Thoracic aorta (tissue), 2 donors: ENCODE data around the gene S100A2. TPM values are rescaled to one million over a fixed set of nuclear protein-coding genes. Genes with fewer than 3 reads are reported as not detected.
A peak's percentile ranks its signal among the peaks of the same experiment; 100 is the strongest.

Experiments
- ATAC-seq: fragments of 150-250 bp; one replicate; pipeline ENCODE4 v1.8.0; 2017; ENCODE audit warnings: low read depth; ENCODE audit not compliant: insufficient number of reproducible peaks, low FRiP score
- DNase-seq: peaks from one replicate; pipeline ENCODE4 v3.0.0-alpha.2; 2020; ENCODE audit warnings: low spot score
- H3K27ac ChIP-seq, 2 donors: fragments of 200-600 bp; sonication (generic); 1 replicate in 1 of 2; 2 replicates in 1 of 2; pipeline ENCODE4 v1.5.1; 2016; ENCODE audit warnings: mild to moderate bottlenecking in 2 of 2, moderate library complexity in 2 of 2
- H3K27me3 ChIP-seq: fragments of 200-600 bp; sonication (generic); replicated peaks from 2 replicates; pipeline ENCODE4 v1.6.0; 2016; ENCODE audit warnings: mild to moderate bottlenecking; ENCODE audit not compliant: insufficient read depth
- H3K36me3 ChIP-seq: fragments of 200-600 bp; sonication (generic); one replicate; pipeline ENCODE4 v1.5.1; 2016
- H3K4me1 ChIP-seq, 2 donors: fragments of 200-600 bp; sonication (generic); 1 replicate in 1 of 2; 2 replicates in 1 of 2; pipeline versions ENCODE4 v1.5.1 to v1.6.0; 2016; ENCODE audit warnings: low read depth in 2 of 2, mild to moderate bottlenecking in 1 of 2; ENCODE audit not compliant: control insufficient read depth in 1 of 2
- H3K4me3 ChIP-seq: fragments of 200-600 bp; sonication (generic); 2 replicates; pipeline ENCODE4 v1.5.1; 2016; ENCODE audit warnings: mild to moderate bottlenecking
- H3K9me3 ChIP-seq: fragments of 200-600 bp; sonication (generic); 2 replicates; pipeline ENCODE4 v1.5.1; 2016
- total RNA-seq, 2 donors: library from RNA; depleted of rRNA; stranded (reverse); fragments of >200 nt; gene quantifications; one replicate each; pipeline versions ENCODE4 v1.1.0 to v1.2.3, GENCODE V29; 2016
- TF ChIP-seq, protein P1 (sequence below): fragments of 200-600 bp; sonication (generic); IDR thresholded peaks from one replicate; pipeline ENCODE4 v1.5.1; 2019; ENCODE audit warnings: antibody characterized with exemption

Gene S100A2
- total RNA-seq, 2 donors from 2014 or later: 1.1 to 2.9 TPM

DNA sequence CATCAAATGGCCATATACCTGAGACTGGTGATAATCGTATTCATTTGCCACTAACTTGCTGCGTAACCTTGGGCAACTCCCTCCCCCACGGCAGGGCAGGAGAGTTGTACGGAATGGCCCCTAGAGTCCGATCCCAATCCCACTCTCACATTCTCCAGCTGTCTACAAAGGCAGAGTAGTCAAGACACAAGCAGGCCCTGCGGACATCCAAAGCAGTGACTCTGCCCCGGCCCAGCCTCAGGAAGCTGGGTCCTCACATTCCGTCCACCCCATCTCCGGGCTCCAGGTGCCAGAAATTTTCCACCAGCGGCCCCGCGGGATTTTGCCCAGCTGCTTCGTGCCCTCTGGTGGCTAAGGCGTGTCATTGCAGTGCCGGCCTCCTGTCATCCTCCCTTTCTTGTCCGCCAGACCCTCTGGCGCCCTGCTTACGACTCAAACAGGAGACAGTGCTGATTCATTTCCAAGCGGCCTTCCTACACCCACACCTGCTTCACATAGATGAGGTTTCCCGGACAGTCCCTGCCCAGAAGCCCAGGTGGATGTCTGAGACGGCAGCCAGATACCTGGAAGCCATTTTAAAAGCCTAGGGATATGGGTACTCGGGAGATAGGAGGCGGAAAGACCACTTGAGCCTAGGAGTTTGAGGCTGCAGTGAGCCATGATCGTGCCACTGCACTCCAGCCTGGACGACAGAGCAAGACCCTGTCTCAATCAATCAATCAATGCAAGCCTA is 2.9 kb upstream of the S100A2 start:
- peaks cover 33 to 56% of the 10 kb centered on the region in 2 donors for H3K4me1 ChIP-seq
- H3K27me3 ChIP-seq: no peaks in the 10 kb centered on the region
- TF ChIP-seq, protein P1, sequence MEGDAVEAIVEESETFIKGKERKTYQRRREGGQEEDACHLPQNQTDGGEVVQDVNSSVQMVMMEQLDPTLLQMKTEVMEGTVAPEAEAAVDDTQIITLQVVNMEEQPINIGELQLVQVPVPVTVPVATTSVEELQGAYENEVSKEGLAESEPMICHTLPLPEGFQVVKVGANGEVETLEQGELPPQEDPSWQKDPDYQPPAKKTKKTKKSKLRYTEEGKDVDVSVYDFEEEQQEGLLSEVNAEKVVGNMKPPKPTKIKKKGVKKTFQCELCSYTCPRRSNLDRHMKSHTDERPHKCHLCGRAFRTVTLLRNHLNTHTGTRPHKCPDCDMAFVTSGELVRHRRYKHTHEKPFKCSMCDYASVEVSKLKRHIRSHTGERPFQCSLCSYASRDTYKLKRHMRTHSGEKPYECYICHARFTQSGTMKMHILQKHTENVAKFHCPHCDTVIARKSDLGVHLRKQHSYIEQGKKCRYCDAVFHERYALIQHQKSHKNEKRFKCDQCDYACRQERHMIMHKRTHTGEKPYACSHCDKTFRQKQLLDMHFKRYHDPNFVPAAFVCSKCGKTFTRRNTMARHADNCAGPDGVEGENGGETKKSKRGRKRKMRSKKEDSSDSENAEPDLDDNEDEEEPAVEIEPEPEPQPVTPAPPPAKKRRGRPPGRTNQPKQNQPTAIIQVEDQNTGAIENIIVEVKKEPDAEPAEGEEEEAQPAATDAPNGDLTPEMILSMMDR: peak; percentile 99
- H3K4me3 ChIP-seq: peak overlapping the region; percentile 63
- H3K9me3 ChIP-seq: no peaks in the 10 kb centered on the region
- ATAC-seq (no peak), DNase-seq (peak; percentile 60)
- H3K36me3 ChIP-seq: no peaks in the 10 kb centered on the region
- peak overlapping the region; percentile 76 to 98 for H3K27ac ChIP-seq

DNA sequence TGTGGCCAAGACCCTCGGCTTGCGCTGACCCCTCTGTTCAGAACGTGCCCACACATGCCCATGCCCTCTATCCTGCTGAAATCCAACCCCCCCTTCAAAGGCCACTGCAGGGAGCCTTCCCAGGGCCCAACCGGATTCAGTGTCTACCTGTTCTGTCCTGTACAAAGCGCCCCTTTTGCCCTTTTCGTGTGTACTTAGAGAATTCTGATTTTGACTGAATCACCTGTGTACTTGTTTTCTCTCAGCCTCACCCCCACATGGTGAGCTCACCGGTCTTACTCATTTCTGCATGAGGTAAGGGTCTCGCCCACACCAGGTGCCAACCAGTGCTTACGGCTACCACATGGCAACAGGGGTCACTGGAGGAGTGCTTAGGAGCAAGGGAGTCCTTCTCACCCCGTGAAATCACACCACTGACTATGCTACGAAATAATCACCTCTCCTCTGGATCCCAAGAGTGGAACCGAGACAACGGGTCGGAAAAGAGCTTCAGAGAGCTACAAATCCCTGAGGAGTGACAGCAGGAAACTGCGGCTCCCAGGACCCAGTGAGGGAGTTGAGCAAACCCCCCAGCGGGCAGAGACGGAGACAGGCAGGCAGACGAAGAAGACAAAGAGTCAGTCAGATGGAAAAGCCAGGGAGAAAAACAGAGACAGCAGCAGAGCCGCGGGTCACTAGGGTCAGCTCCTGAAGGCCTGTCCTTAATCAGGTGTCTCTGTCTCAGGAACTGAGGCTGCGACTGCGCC is 2.1 kb upstream of the S100A2 start:
- ATAC-seq (no peak), DNase-seq (no peak)
- TF ChIP-seq, protein P1: no peak
- no peaks in the 10 kb centered on the region for H3K36me3 ChIP-seq
- H3K27me3 ChIP-seq: no peaks in the 10 kb centered on the region
- peak overlapping the region; percentile 63 for H3K4me3 ChIP-seq
- H3K9me3 ChIP-seq: no peaks in the 10 kb centered on the region
- peak overlapping the region; percentile 76 to 98 for H3K27ac ChIP-seq
- peaks cover 29 to 51% of the 10 kb centered on the region in 2 donors for H3K4me1 ChIP-seq

DNA sequence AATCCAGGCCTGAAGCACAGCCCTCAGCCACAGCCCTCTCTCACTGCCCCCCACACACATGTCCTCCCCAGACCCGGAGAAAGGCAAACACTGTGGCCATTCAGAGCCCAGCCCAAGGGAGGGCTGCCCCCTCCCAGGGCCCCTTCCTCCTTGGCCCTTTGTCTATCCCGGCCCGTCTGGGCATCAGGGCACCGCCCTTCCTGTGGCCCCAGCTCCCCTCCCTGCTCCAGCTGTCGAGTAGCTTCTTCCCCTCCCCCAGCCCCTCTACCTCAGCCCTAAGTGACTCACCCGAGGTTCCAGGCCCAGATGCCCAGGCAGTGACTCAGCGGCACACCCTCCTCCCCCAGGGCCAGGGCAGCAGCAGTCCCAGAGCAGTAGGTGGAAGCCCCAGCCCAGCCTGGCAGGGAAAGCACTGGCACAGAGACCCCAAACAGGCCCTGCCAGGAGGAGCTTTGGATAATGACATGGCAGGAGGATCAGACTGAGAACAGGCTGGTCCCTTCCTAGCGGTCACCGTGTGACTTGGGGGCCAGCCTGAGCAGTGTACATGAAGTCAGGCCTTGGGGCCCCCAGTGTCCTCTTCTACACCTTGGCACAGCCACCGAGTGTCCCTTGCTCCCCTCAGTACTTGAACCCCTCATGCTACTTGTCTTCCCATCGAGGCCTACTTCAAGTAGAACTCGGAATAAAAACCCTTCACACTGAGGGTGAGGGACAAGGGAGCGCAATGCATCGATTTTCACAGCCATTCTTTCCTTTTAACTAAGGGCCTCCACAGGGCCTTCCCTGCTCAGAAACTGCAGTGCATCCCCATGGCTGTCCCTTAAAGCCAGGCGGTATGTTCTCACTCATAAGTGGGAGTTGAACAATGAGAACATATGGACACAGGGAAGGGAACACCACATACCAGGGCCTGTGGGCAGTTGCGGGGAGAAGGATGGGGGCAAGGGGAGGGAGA is 1.0 kb upstream of the S100A2 start:
- peak overlapping the region; percentile 76 to 98 for H3K27ac ChIP-seq
- no peaks in the 10 kb centered on the region for H3K27me3 ChIP-seq
- peaks cover 29 to 41% of the 10 kb centered on the region in 2 donors for H3K4me1 ChIP-seq
- peak; percentile 74 for ATAC-seq
- H3K9me3 ChIP-seq: no peaks in the 10 kb centered on the region
- TF ChIP-seq, protein P1: no peak
- peak overlapping the region; percentile 36 for H3K4me3 ChIP-seq
- H3K36me3 ChIP-seq: no peaks in the 10 kb centered on the region
- DNase-seq: peak; percentile 98

DNA sequence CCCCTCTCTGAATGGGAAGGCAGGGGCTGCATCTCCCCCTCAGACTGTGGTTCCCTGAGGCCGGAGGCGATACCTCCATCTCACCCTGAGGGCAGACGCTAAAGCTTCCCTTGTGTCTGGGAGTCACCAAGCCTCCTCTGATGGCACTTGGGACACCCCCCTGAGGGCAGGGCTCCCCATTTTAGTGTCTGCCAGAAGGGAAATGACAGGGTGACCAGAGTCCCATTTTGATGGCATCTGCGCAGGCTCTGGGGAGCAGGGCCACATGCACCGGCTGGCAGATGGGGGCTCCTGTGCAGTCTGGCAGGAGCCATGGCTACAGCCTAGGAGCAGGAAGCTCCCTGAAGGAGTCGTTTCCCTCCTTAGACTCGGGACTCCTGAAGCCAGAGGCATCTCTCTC is 1.7 kb downstream of the S100A2 start:
- H3K9me3 ChIP-seq: no peaks in the 10 kb centered on the region
- TF ChIP-seq, protein P1: no peak
- peaks cover 29 to 39% of the 10 kb centered on the region in 2 donors for H3K4me1 ChIP-seq
- peak overlapping the region in 1 of 2 donors; percentile 27 for H3K27ac ChIP-seq
- H3K36me3 ChIP-seq: no peaks in the 10 kb centered on the region
- H3K27me3 ChIP-seq: no peaks in the 10 kb centered on the region
- H3K4me3 ChIP-seq: no peak overlapping the region
- no peak for ATAC-seq
- no peak for DNase-seq
